Measurements from ENCODE around the gene ZFPM1.

The ZFPM1 gene

GRCh38 chr16:88433632-88434352, 19.3 kb upstream of the ZFPM1 start:
- DNase-seq (ENCODE audit: low read depth) = no peak

DNA sequence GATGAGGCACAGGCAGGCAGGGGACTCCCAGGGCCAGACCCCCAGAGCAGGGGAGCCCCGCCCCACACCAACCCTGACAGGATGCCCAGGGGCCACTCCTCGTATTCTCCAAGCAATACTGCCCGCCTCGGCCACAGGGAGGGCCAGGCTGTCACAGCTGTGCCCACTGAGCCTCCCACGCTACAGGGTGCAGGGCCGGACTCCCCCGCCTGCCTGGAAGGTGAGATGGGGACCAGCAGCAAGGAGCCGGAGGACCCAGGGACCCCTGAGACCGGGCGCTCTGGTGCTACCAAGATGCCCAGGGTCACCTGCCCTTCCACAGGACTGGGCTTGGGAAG, 18.8 kb upstream of the ZFPM1 start:
- DNase-seq (ENCODE audit: low read depth) = no peak

DNA sequence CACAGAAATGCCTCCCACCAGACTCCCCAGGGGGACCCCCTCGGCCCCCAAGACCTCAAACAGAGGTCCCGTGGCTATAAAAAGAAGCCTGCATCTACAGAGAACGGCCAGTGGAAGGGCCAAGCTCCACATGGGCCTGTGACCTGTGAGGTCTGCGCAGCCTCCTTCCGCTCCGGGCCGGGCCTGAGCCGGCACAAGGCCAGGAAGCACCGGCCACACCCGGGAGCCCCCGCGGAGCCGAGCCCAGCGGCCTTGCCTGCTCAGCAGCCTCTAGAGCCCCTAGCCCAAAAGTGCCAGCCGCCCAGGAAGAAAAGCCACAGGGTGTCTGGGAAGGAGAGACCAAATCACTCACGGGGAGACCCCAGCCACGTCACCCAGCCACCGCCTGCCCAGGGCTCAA, 18.3 kb upstream of the ZFPM1 start:
- no peak for DNase-seq (ENCODE audit: low read depth)

- DNase-seq (ENCODE audit: low read depth) = no peak
Measured at GRCh38 chr16:88435437-88436355, 17.4 kb upstream of the ZFPM1 start.

DNA sequence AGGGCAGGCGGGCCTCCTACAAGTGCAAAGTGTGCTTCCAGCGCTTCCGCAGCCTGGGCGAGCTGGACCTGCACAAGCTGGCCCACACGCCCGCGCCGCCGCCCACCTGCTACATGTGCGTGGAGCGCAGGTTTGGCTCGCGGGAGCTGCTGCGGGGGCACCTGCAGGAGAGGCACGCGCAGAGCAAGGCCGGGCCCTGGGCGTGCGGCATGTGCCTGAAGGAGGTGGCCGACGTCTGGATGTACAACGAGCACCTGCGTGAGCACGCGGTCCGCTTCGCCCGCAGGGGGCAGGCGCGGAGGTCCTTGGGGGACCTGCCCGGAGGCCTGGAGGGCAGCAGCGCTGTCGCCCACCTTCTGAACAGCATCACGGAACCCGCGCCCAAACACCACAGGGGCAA, 16.3 kb upstream of the ZFPM1 start:
- DNase-seq (ENCODE audit: low read depth) = no peak

DNA sequence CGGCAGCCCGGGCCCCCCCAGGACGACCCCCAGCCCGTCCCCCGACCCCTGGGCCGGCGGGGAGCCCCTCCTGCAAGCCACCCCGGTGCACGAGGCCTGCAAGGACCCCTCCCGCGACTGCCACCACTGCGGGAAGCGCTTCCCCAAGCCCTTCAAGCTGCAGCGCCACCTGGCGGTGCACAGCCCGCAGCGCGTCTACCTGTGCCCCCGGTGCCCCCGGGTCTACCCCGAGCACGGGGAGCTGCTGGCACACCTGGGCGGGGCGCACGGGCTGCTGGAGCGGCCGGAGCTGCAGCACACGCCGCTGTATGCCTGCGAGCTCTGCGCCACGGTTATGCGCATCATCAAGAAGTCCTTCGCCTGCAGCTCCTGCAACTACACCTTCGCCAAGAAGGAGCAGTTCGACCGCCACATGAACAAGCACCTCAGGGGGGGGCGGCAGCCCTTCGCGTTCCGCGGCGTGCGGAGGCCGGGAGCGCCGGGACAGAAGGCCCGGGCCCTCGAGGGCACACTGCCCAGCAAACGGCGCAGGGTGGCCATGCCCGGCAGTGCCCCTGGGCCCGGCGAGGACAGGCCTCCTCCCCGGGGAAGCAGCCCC, 15.6 kb upstream of the ZFPM1 start:
- DNase-seq (ENCODE audit: low read depth) = no peak

- no peak for DNase-seq (ENCODE audit: low read depth)
Measured at GRCh38 chr16:88438084-88438870, 14.8 kb upstream of the ZFPM1 start.

- no peak for DNase-seq (ENCODE audit: low read depth)
Measured at GRCh38 chr16:88439016-88439415, 14.1 kb upstream of the ZFPM1 start.

DNA sequence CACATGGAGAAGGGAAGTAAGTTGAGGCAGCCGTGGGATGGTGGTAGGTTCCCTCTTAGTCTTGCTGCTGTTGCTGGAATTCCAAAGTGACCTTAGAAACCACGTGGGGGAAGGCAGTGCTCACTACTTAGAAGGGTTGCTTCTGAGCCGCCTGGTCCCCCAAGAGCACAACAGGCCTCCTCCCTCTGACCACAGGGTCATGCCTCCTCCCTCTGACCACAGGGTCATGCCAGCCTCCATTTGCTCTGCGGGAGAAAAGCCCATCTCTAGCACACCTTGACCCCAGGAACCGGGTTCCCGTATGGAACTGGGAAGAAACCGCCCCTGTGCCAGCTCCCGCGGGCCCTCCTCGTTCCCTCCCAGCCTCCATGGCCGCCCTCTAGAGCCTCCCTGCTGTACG, 13.4 kb upstream of the ZFPM1 start:
- no peak for DNase-seq (ENCODE audit: low read depth)

GRCh38 chr16:88440111-88440510, 13.0 kb upstream of the ZFPM1 start:
- DNase-seq (ENCODE audit: low read depth) = no peak

- no peak for DNase-seq (ENCODE audit: low read depth)
Measured at GRCh38 chr16:88440686-88441405, 12.2 kb upstream of the ZFPM1 start.

DNA sequence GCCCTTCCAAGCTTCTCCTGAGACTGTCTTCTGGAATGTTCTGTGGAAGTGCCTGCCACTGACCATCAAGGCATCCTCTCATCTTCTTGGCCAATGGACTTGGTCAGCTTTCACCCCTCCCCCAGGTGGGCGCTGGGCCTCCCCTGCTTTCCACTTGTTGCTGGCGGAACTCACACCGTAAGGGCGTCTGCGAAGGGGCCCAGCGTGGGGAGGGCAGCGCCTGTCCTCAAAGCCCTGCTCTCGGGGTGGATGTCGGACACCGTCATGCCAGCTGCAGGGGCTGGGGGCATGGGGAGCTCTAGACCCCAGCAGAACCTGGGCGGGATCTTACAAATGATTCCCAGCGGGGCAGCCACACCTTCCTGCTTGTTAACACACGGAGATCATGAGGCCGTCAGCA, 11.6 kb upstream of the ZFPM1 start:
- DNase-seq (ENCODE audit: low read depth) = no peak

- no peak for DNase-seq (ENCODE audit: low read depth)
Measured at GRCh38 chr16:88442383-88442726, 10.7 kb upstream of the ZFPM1 start.

DNA sequence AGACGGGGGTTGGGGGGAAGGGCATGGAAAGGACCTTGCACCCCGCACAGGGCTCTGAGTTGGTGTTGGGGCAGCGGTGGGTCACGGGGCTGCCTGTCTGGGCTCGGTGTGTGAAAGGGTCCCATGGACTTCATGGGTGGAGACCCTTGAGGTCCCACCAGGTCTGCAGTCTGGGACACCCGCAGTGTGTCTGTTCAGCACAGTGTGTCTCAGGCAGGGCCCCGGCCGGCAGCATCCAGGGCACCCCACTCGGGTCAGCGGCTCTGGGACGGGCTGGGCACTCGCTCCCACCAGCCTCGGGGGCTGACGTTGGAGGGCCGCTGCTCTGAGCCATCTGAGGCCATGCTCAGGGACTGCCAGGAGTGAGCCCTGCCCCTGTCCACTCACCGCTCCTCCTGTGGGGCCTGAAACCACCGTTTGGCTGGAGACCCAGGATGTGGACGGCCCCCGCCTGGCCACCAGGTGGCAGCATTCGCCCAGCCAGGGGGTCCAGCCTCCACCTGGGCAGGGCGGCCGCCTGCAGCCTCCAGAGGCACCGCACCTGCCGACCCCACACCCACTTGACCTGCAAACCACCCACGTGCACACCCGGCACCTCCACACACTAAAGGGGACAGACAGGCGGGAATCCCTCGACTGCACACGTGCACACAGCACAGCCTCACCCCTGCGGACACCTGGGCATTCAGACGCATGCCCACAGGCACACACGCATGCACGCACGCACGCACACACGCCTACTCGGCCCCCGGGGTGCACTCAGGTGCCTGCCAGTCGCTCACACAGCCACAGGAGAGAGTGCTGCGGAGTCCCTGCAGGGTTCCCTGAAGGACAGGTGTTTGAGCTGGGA, 10.1 kb upstream of the ZFPM1 start:
- DNase-seq (ENCODE audit: low read depth) = peak; percentile 45

DNA sequence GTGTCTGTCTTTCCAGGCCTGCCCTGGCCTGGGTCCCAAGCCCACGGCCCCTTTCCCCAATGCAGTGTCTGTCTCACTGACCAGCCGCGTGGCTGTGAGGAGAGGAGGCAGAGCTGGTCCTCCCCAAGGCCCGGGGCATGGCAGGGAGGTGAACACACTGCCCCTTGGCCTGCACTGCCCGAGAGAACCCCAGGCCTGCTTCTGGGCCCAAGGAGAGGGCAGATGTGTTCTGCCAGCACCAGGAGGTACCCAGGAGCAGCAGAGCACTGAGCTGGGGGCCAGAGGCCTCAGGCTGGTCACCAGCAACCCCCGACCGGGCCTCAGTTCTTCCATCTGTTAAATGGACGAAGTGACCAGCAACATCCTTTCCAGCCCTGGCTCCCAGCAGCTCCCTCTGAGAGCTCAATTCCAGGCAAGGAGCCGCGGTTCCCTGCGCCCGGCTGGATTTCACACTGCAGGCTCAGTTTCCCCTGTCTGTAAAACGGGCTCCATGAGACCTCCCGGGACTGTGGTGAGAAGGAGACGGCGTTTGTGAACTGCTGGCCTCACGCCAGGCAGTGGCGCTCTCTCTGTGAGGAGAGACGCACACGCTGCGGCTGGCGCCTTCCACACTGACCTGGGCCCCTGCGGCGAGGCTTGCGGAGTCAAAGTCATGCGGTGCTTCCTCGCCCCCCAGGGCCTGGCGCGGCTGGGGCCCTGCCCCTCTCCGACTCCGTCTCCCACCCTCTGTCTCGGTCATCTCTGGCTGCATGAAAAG, 8.1 kb upstream of the ZFPM1 start:
- no peak for DNase-seq (ENCODE audit: low read depth)

DNA sequence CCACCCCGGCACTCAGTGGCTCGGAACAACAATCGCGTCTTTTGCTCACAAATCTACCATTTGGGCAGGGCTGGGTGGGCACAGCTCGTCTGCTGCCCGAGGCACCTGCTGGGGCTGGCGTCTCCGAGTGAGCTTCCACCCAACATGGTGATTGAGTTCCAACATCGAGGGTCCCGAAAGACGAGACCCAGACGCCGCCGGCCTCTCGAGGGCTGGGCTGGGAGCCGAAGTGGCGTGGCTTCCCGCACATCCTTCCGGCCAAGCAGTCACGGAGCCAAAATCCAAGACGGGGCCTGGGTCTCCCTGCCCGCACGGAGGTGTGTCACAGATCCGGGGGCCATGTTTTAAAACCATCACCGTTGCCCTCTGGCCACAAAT, 7.5 kb upstream of the ZFPM1 start:
- no peak for DNase-seq (ENCODE audit: low read depth)

DNA sequence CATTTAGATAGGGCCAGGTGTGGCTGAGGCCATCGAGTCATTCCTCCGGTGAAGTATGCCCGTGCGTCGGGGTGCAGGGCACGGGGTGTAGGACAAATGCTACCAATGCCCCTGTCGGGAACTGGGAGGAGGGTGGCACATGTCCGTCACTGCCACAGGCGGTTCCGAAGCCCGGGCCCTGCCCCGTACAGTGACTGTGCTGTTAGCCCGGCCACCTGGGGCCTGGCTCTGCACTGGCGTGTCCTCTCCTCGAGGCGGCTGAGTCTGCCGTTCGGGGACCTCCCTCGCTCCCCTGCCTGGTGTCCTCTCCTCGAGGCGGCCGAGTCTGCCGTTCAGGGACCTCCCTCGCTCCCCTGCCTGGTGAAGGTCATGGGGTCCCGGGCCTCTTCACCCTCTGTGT, 7.0 kb upstream of the ZFPM1 start:
- no peak for DNase-seq (ENCODE audit: low read depth)

- no peak for DNase-seq (ENCODE audit: low read depth)
Measured at GRCh38 chr16:88446736-88447135, 6.3 kb upstream of the ZFPM1 start.

DNA sequence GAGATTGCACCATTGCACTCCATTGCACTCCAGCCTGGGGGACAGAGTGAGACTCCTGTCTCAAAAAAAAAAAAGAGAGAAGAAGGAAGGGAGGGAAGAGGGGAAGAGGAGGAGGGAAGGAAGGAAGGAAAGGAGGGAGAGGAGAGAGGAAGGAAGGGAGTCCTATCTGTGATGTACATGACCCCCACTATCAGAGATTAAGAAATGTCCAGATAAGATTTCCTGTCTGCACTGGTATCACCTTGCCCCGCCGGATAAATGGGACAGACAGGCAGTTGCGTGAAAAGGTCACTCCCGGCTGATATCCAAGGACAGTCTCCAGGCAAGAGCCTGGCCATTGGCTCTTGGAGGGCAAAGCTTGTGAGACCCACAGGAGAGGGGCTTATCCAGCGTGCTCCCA, 5.2 kb upstream of the ZFPM1 start:
- DNase-seq (ENCODE audit: low read depth) = no peak
